NOMO-1 treated with dmso at 0.1 percent for 144 hours (cell line): ENCODE measurements around the gene CD3D.

Experiments
- DNase-seq: peaks from one replicate; lab custom pipeline; 2025; ENCODE audit not compliant: unreplicated experiment; lab: John Stamatoyannopoulos, UW

Gene CD3D

GRCh38 chr11:118304568-118305248 lies 37.8 kb downstream of the CD3D start, which contains the start of gene CD3E:
Gene CD3E, plus strand, starts transcription at chr11:118304730. Its CDS starts 223 bp downstream, at chr11:118304953.
- no peak for DNase-seq

- no peak for DNase-seq
These were observed 38.3 kb downstream of the CD3D start for GRCh38 chr11:118304227-118304567.

- no peak for DNase-seq
These were observed 40.8 kb downstream of the CD3D start for GRCh38 chr11:118301600-118302195.

- DNase-seq = no peak
These were observed 46.6 kb downstream of the CD3D start for GRCh38 chr11:118295815-118296454.

GRCh38 chr11:118295199-118295598 lies 47.3 kb downstream of the CD3D start:
- no peak for DNase-seq

GRCh38 chr11:118294053-118294452 lies 48.5 kb downstream of the CD3D start:
- DNase-seq = no peak

- peak; percentile 15 for DNase-seq
These were observed 50.9 kb downstream of the CD3D start for GRCh38 chr11:118291477-118292135.

GRCh38 chr11:118290923-118291322 lies 51.6 kb downstream of the CD3D start:
- DNase-seq = peak; percentile 53

GRCh38 chr11:118289401-118289800 lies 53.1 kb downstream of the CD3D start:
- DNase-seq = no peak
